Mucosa of gallbladder (tissue), 1 donor: ENCODE measurements around the gene LVRN. TPM values are rescaled to one million over a fixed set of nuclear protein-coding genes. Genes with fewer than 3 reads are reported as not detected.
A peak's percentile ranks its signal among the peaks of the same experiment; 100 is the strongest.

Experiments used
- DNase-seq: peaks from one replicate; pipeline ENCODE4 v3.0.0-alpha.2; 2020; ENCODE audit warnings: low spot score
- total RNA-seq: library from RNA; stranded (reverse); gene quantifications from one replicate; pipeline ENCODE4 v1.2.1, GENCODE V29; 2021
- donor health status: DM: no; HTN: no; CAD: no.

The LVRN gene
- total RNA-seq, 1 donor from 2014 or later: 0.43 TPM

- no peak for DNase-seq
These were observed 63.6 kb downstream of the LVRN start for GRCh38 chr5:116025866-116026265.

- DNase-seq: peak; percentile 18
These were observed 69.8 kb downstream of the LVRN start, which contains the start of gene ARL14EPL for GRCh38 chr5:116032094-116032517. ARL14EPL (plus strand) TSS chr5:116032472; CDS start chr5:116051466, 18,994 bp downstream.

GRCh38 chr5:116032991-116033390, 70.7 kb downstream of the LVRN start:
- DNase-seq: no peak

GRCh38 chr5:116035123-116035522, 72.8 kb downstream of the LVRN start:
- DNase-seq: no peak

GRCh38 chr5:116037236-116037822, 75.1 kb downstream of the LVRN start:
- no peak for DNase-seq

- no peak for DNase-seq
These were observed 76.5 kb downstream of the LVRN start for GRCh38 chr5:116038817-116039216.

GRCh38 chr5:116042375-116042774, 80.1 kb downstream of the LVRN start:
- no peak for DNase-seq

GRCh38 chr5:116044073-116044472, 81.8 kb downstream of the LVRN start:
- no peak for DNase-seq

GRCh38 chr5:116045821-116046220, 83.5 kb downstream of the LVRN start:
- no peak for DNase-seq

- DNase-seq: no peak
These were observed 84.0 kb downstream of the LVRN start for GRCh38 chr5:116046261-116046660.

- DNase-seq: no peak
These were observed 84.5 kb downstream of the LVRN start for GRCh38 chr5:116046823-116047222.

- no peak for DNase-seq
These were observed 96.2 kb downstream of the LVRN start for GRCh38 chr5:116058346-116058936.

- DNase-seq: no peak
These were observed 100.1 kb downstream of the LVRN start for GRCh38 chr5:116062352-116062751.

- DNase-seq: no peak
These were observed 101.7 kb downstream of the LVRN start for GRCh38 chr5:116063950-116064349.

GRCh38 chr5:116068028-116068632, 105.9 kb downstream of the LVRN start:
- peak; percentile 49 for DNase-seq

GRCh38 chr5:116071211-116071610, 108.9 kb downstream of the LVRN start:
- DNase-seq: no peak

GRCh38 chr5:116075191-116075831, 113.0 kb downstream of the LVRN start:
- DNase-seq: no peak

GRCh38 chr5:116076496-116076895, 114.2 kb downstream of the LVRN start:
- no peak for DNase-seq

Other genes starting within 250 kb of the LVRN start
- 10.8 TPM for gene CDO1, start 145.8 kb upstream of the LVRN start, total RNA-seq
- gene ATG12, start 120.9 kb upstream of the LVRN start, total RNA-seq: 36.5 TPM
- 72.0 TPM for gene AP3S1, start 120.5 kb upstream of the LVRN start, total RNA-seq
- gene ARL14EPL, start 70.0 kb downstream of the LVRN start, total RNA-seq: not detected
- gene COMMD10, start 122.5 kb downstream of the LVRN start, total RNA-seq: 32.8 TPM